Body of pancreas (tissue), 4 donors: ENCODE data around the gene H2AZ1. TPM values are rescaled to one million over a fixed set of nuclear protein-coding genes. Genes with fewer than 3 reads are reported as not detected.
A peak's percentile ranks its signal among the peaks of the same experiment; 100 is the strongest.

Source experiments
- ATAC-seq: fragments of 150-250 bp; one replicate; pipeline ENCODE4 v1.9.1; 2016
- DNase-seq, 4 donors: peaks; one replicate each; pipeline ENCODE4 v3.0.0-alpha.2; 2019
- H3K27ac ChIP-seq, 4 donors: fragments of 200-600 bp; sonication (generic); 1 replicate in 3 of 4; 2 replicates in 1 of 4; pipeline versions ENCODE4 v1.5.1 to v1.6.1; 2016 to 2019; ENCODE audit warnings: mild to moderate bottlenecking in 1 of 4, mixed read lengths in 1 of 4, moderate library complexity in 1 of 4
- H3K27me3 ChIP-seq, 2 donors: fragments of 200-600 bp; sonication (generic); one replicate each; pipeline ENCODE4 v1.6.0; 2016; ENCODE audit warnings: mild to moderate bottlenecking in 1 of 2
- H3K36me3 ChIP-seq, 2 donors: fragments of 200-600 bp; sonication (generic); replicated peaks in 1 of 2; 2 replicates each; pipeline ENCODE4 v1.5.1; 2016; ENCODE audit warnings: low read depth in 2 of 2; ENCODE audit not compliant: insufficient read depth in 1 of 2
- H3K4me1 ChIP-seq: fragments of 200-600 bp; sonication (generic); one replicate; pipeline ENCODE4 v1.6.0; 2016
- H3K4me3 ChIP-seq, 2 donors: fragments of 200-600 bp; sonication (generic); 1 replicate in 1 of 2; 2 replicates in 1 of 2; pipeline ENCODE4 v1.5.1; 2016 to 2019
- H3K9me3 ChIP-seq, 3 donors: fragments of 200-600 bp; sonication (generic); 1 replicate in 2 of 3; 2 replicates in 1 of 3; pipeline ENCODE4 v1.5.1; 2016
- POLR2A ChIP-seq, 3 donors: fragments of 450-650 bp; IDR thresholded peaks; one replicate each; pipeline ENCODE4 v1.6.1; 2016; ENCODE audit warnings: antibody characterized with exemption in 3 of 3, mild to moderate bottlenecking in 2 of 3
- WGBS, 2 donors: methylation state at CpG; one replicate each; pipeline ENCODE4 v1.1.5; 2017; 5-methylcytosine and 5-hydroxymethylcytosine counted together
- intact Hi-C: fragments of 100-400 bp; cut with DNase I; formaldehyde crosslinking; loops from one replicate; pipeline ENCODE4 v1.15.1; 2023
- total RNA-seq, 2 donors: library from RNA; depleted of rRNA; stranded (reverse); fragments of >200 nt; gene quantifications; one replicate each; pipeline ENCODE4 v1.1.0, GENCODE V29; 2016
- TF ChIP-seq, protein P1 (sequence below), 7 experiments: fragments of 450-650 bp in 4 of 7; fragments of 200-600 bp in 3 of 7; sonication (generic) in 3 of 7; IDR thresholded peaks; one replicate each; pipeline ENCODE4 v1.5.1; 2016 to 2019; ENCODE audit warnings: antibody characterized with exemption in 7 of 7

Gene H2AZ1
- 10 to 100 TPM; 31.3 to 47.7 TPM for total RNA-seq

DNA sequence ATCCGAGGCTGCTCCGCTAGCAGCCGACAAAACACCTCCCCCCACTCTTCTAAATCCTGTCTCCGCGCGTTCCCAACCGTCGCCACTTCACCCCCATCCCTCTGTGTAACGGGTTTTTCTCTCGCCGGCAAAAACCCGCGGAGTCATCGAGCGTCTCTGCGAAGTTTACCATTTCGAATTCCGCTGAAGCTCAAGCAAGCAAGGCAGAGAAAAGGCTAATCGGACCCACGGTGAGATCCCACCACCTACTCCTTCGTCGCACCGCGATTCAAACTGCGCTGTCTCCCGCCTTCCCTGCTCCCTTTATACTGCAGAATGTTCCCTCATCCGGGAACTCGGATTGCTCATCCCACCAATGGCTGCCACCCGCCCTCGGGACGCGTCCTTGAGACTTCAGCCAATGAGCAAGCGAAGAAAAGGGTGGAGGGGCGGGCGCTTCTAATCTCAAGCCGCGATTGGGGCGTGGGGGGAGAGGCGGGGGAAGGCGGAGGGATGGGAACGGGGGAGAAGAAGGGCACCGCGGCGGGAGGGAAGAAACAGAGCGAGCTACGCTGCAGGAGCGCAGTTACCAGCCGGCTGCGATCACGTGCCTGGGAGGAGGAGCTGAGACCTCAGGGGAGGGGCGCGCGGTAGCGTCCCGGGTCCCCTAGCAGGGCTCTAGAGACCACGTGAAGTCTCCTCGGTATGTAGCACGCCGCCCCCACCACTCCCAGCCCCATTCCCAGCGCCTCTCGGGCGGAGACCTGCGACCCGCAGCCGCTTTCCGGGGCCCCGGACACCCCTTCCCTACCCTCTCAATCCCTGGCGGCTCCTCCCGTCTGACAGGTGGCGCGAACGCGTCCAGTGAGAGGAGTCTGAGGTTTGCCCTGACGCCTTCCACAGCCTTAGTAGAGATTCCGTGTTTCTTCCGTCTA is at the start of gene H2AZ1:
TSS of gene H2AZ1 (minus strand) at position 277 of the 914 bp plus-strand sequence. CDS start at position 172, 105 bp downstream.
- Histone ChIP-seq H3K4me3 (peak within 1 kb of the TSS; percentile 53 to 54), H3K27me3 (no peaks in the 10 kb centered on the region), H3K9me3 (no peaks in the 10 kb centered on the region), H3K4me1 (peaks cover 20% of the 10 kb centered on the region), H3K36me3 (no peaks in the 10 kb centered on the region), H3K27ac (peak within 1 kb of the TSS; percentile 76 to 95 (median 92))
- 1% methylated on average over 71 to 76 of the region's 76 CpGs for WGBS, 2 donors
- ATAC-seq (peak; percentile 87), DNase-seq (peak; percentile 99)
- TF ChIP-seq, protein P1, sequence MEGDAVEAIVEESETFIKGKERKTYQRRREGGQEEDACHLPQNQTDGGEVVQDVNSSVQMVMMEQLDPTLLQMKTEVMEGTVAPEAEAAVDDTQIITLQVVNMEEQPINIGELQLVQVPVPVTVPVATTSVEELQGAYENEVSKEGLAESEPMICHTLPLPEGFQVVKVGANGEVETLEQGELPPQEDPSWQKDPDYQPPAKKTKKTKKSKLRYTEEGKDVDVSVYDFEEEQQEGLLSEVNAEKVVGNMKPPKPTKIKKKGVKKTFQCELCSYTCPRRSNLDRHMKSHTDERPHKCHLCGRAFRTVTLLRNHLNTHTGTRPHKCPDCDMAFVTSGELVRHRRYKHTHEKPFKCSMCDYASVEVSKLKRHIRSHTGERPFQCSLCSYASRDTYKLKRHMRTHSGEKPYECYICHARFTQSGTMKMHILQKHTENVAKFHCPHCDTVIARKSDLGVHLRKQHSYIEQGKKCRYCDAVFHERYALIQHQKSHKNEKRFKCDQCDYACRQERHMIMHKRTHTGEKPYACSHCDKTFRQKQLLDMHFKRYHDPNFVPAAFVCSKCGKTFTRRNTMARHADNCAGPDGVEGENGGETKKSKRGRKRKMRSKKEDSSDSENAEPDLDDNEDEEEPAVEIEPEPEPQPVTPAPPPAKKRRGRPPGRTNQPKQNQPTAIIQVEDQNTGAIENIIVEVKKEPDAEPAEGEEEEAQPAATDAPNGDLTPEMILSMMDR (IDR thresholded peaks at IDR 0.05), result peak in 1 of 7 experiments; percentile 5
- TF ChIP-seq POLR2A (IDR thresholded peaks at IDR 0.05), result peak; percentile 94 to 99 (median 99)
- intact Hi-C loops, result no loop called here

DNA sequence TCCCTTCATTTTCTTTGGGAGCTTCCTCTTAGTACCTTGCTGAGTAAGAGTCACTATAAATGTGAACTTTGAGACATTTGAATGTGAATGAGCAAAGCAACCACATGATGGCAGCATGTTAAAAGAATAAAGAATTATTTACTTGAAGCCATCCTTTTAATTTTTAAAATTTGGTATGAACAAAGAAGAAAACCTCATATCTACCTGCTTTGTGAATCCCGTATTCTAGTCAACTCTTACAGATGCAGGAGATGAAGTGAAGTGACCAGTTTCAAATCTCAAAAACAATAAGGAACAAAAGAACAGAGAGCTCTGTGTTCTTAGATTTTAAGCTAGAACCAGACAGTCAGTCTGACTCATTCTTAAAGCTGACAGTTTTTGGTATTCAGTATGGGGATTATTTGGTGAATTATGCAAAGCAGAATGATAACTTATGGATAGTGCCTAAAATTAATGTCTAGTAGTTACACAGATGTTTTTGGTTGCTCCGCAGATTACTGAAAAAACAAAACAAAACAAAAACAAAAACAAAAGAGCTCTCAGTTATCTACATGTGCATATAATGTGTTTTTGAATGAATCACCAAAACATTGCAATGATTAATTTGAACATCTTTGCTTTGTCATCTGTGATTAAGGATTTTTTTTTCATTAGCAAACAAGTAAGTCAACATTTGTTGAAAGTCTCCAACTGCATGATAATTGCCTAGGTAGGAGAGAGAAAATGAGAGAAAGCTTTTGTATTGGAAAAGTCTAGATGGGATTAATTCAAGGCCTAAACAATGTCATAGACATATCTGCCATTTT is 48.2 kb upstream of the H2AZ1 start:
- WGBS, 2 donors, result 48% methylated on average over 2 of the region's 2 CpGs
- DNase-seq (peak in 1 of 4 donors; percentile 2), ATAC-seq (no peak)
- intact Hi-C loops, result no loop called here
- no peaks in the 10 kb centered on the region for H3K27me3 ChIP-seq
- H3K4me3 ChIP-seq, result no peak overlapping the region
- TF ChIP-seq, protein P1 (IDR thresholded peaks at IDR 0.05), result peak in 2 of 7 experiments; percentile 14 to 17
- no peak for TF ChIP-seq POLR2A (IDR thresholded peaks at IDR 0.05)
- H3K27ac ChIP-seq, result no peak overlapping the region
- no peaks in the 10 kb centered on the region for H3K36me3 ChIP-seq
- no peaks in the 10 kb centered on the region for H3K4me1 ChIP-seq
- no peaks in the 10 kb centered on the region for H3K9me3 ChIP-seq

DNA sequence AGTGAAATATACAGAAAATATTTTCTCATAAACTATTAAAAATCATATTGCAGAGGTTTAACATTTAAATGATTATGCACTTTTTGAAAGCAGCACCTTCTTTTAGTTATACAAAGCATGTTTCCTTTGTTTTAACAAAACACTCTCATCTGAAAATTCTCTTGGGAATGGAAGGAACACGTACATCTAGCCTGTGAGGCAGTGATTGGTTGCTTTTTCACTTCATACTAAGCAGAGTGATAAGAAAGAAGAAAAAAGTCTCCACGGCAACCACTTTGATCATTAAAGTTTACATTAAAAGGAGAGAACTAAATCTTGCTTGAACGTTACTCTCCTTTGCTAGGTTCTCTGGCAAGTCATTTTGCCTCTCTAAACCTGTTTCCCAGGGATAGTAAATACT is 41.7 kb upstream of the H2AZ1 start:
- intact Hi-C loops, result no loop called here
- Histone ChIP-seq H3K9me3 (no peaks in the 10 kb centered on the region), H3K4me1 (no peaks in the 10 kb centered on the region), H3K4me3 (no peak overlapping the region), H3K27me3 (no peaks in the 10 kb centered on the region), H3K27ac (no peak overlapping the region), H3K36me3 (no peaks in the 10 kb centered on the region)
- ATAC-seq (no peak), DNase-seq (no peak)
- TF ChIP-seq POLR2A (IDR thresholded peaks at IDR 0.05), result no peak
- TF ChIP-seq, protein P1 (IDR thresholded peaks at IDR 0.05), result no peak
- 33 to 45% methylated on average over 3 of the region's 3 CpGs for WGBS, 2 donors

DNA sequence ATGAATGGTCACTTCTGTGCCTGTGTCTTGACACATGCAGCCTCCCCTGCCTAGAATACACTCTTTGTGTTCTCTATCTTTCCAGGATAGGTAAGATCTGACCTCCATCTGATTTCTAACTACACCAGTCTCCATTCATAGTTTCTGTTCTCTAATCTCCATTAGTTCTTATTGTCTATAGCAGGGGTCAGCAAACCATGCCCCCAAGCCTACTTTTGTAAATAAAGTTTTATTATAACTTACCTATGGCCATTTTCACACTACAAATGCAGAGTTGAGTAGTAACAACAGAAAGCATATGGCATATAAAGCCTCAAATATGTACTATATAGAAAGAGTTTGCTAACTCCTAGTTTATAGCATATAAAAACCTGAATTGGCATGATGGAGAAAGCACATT is 37.6 kb upstream of the H2AZ1 start:
- no peak overlapping the region for H3K4me3 ChIP-seq
- H3K27me3 ChIP-seq, result no peaks in the 10 kb centered on the region
- intact Hi-C loops, result no loop called here
- no peak for DNase-seq
- no peaks in the 10 kb centered on the region for H3K36me3 ChIP-seq
- H3K27ac ChIP-seq, result no peak overlapping the region
- H3K4me1 ChIP-seq, result no peaks in the 10 kb centered on the region
- TF ChIP-seq POLR2A (IDR thresholded peaks at IDR 0.05), result no peak
- TF ChIP-seq, protein P1 (IDR thresholded peaks at IDR 0.05), result no peak
- no peaks in the 10 kb centered on the region for H3K9me3 ChIP-seq
- no peak for ATAC-seq
